ENCODE data around the gene SF3B4. TPM values are rescaled to one million over a fixed set of nuclear protein-coding genes. Genes with fewer than 3 reads are reported as not detected.
A peak's percentile ranks its signal among the peaks of the same experiment; 100 is the strongest.

SF3B4 gene
- total and polyA plus RNA-seq, 2 of the 13 experiments (the other 11 are each of a cell fraction or from before 2014, with no cell fraction given): 13.8 to 14.8 TPM

DNA sequence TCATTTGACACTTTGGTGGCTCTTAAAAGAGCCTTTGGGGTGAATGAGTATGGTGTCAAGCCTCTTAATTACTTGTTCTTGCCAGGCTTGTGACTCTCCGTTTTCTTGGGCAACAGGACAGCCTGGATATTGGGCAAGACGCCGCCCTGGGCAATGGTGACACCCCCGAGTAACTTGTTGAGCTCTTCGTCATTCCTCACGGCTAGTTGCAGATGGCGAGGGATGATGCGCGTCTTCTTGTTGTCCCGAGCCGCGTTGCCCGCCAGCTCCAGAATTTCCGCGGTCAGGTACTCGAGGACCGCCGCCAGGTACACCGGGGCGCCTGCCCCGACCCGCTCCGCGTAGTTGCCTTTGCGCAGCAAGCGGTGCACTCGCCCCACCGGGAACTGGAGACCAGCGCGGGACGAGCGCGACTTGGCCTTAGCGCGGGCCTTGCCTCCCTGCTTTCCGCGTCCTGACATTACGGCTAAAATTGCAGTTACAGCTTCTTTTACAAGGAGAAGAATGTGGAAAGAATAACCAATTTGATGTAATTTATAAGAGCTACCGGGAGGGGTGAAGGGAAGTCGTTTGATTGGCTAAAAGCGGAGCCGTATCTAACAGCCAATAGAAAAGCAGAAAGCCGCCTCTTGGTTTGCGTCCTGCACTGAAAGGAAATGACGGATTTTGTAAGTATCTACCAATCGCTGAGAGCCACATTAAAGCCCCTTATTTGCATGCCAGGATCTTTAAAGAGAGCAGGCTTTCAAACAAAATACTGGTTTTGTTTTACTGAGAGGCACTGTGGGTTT is 40.0 kb downstream of the SF3B4 start (continued):
- TF ChIP-seq, protein P1, sequence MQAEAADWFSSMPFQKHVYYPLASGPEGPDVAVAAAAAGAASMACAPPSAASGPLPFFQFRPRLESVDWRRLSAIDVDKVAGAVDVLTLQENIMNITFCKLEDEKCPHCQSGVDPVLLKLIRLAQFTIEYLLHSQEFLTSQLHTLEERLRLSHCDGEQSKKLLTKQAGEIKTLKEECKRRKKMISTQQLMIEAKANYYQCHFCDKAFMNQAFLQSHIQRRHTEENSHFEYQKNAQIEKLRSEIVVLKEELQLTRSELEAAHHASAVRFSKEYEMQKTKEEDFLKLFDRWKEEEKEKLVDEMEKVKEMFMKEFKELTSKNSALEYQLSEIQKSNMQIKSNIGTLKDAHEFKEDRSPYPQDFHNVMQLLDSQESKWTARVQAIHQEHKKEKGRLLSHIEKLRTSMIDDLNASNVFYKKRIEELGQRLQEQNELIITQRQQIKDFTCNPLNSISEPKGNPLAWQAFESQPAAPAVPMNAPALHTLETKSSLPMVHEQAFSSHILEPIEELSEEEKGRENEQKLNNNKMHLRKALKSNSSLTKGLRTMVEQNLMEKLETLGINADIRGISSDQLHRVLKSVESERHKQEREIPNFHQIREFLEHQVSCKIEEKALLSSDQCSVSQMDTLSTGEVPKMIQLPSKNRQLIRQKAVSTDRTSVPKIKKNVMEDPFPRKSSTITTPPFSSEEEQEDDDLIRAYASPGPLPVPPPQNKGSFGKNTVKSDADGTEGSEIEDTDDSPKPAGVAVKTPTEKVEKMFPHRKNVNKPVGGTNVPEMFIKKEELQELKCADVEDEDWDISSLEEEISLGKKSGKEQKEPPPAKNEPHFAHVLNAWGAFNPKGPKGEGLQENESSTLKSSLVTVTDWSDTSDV (CRISPR knock-in tag; IDR thresholded peaks at IDR 0.05): no peak
- no peak for TF ChIP-seq ZNF557 (CRISPR knock-in tag; IDR thresholded peaks at IDR 0.05)
- TF ChIP-seq ZNF253 (CRISPR knock-in tag; IDR thresholded peaks at IDR 0.05; ENCODE audit: borderline replicate concordance): no peak
- no peak for TF ChIP-seq ZBTB14 (CRISPR knock-in tag; IDR thresholded peaks at IDR 0.05)
- no peak for TF ChIP-seq ZNF773 (CRISPR knock-in tag; IDR thresholded peaks at IDR 0.05; ENCODE audit: borderline replicate concordance)
- TF ChIP-seq ZNF577 (CRISPR knock-in tag; IDR thresholded peaks at IDR 0.05; ENCODE audit: borderline replicate concordance, low read depth): no peak
- TF ChIP-seq ZNF7 (CRISPR knock-in tag; IDR thresholded peaks at IDR 0.05): no peak
- TF ChIP-seq ZNF44 (CRISPR knock-in tag; IDR thresholded peaks at IDR 0.05): 0 out of 2 replicates have a peak, but pooled peaks have one; percentile 85
- TF ChIP-seq FLYWCH1 (CRISPR knock-in tag; IDR thresholded peaks at IDR 0.05): no peak
- 0 out of 2 replicates have a peak, but pooled peaks have one; percentile 29 for TF ChIP-seq ZFP82 (CRISPR knock-in tag; IDR thresholded peaks at IDR 0.05; ENCODE audit: borderline replicate concordance)
- TF ChIP-seq, protein P2, sequence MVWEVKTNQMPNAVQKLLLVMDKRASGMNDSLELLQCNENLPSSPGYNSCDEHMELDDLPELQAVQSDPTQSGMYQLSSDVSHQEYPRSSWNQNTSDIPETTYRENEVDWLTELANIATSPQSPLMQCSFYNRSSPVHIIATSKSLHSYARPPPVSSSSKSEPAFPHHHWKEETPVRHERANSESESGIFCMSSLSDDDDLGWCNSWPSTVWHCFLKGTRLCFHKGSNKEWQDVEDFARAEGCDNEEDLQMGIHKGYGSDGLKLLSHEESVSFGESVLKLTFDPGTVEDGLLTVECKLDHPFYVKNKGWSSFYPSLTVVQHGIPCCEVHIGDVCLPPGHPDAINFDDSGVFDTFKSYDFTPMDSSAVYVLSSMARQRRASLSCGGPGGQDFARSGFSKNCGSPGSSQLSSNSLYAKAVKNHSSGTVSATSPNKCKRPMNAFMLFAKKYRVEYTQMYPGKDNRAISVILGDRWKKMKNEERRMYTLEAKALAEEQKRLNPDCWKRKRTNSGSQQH (CRISPR knock-in tag; IDR thresholded peaks at IDR 0.05; ENCODE audit: low read depth): no peak
- no peak for TF ChIP-seq ZNF737 (CRISPR knock-in tag; IDR thresholded peaks at IDR 0.05; ENCODE audit: borderline replicate concordance)
- no peak for TF ChIP-seq CCAR2 (optimal IDR thresholded peaks at IDR 0.05; ENCODE audit: low read depth, low read length)
- peak; percentile 83; the same call in 1 of the 2 replicates for TF ChIP-seq ZNF598 (CRISPR knock-in tag; IDR thresholded peaks at IDR 0.05; ENCODE audit: borderline replicate concordance)
- no peak for TF ChIP-seq FOXK1 (CRISPR knock-in tag; IDR thresholded peaks at IDR 0.05; ENCODE audit: borderline replicate concordance, low read depth)
- no peak for TF ChIP-seq ZNF75D (CRISPR knock-in tag; IDR thresholded peaks at IDR 0.05; ENCODE audit: borderline replicate concordance)
- no peak for TF ChIP-seq ZNF660 (CRISPR knock-in tag; IDR thresholded peaks at IDR 0.05; ENCODE audit: borderline replicate concordance, low read depth)
- peak; percentile 26; the same call in 1 of the 2 replicates for TF ChIP-seq ZNF607 (CRISPR knock-in tag; IDR thresholded peaks at IDR 0.05; ENCODE audit: borderline replicate concordance)
- no peak for TF ChIP-seq HMGA1 (CRISPR knock-in tag; conservative IDR thresholded peaks at IDR 0.05)

Data from HepG2 (cell line).